CD14-positive monocyte (primary cell): Measurements from ENCODE around the gene IFIT5. TPM values are rescaled to one million over a fixed set of nuclear protein-coding genes. Genes with fewer than 3 reads are reported as not detected.
"Not testable (repeated sequence)": the region's sequence is repeated elsewhere in the genome, so short reads cannot be mapped to it uniquely, and the experiment has no call there.

Source experiments
- DNase-seq, 3 donors: peaks; one replicate each; pipeline ENCODE4 v3.0.0-alpha.2; 2011 to 2022
- H2AFZ ChIP-seq: 2 replicates; pipeline ENCODE4 v1.6.0; 2012; ENCODE audit warnings: mild to moderate bottlenecking, low read depth, low read length, inconsistent platforms; ENCODE audit not compliant: insufficient read depth, poor library complexity, severe bottlenecking
- H3K27ac ChIP-seq, 2 donors: 1 replicate in 1 of 2; 2 replicates in 1 of 2; pipeline ENCODE4 v1.5.1; 2012 to 2013; ENCODE audit warnings: low read length in 2 of 2, control low read depth in 1 of 2, inconsistent platforms in 1 of 2, low read depth in 1 of 2, mild to moderate bottlenecking in 1 of 2
- H3K27me3 ChIP-seq, 2 donors: one replicate each; pipeline versions ENCODE4 v1.6.0 to v1.6.1; 2011 to 2013; ENCODE audit warnings: low read length in 2 of 2; ENCODE audit not compliant: control insufficient read depth in 2 of 2, insufficient read depth in 2 of 2
- H3K36me3 ChIP-seq, 2 donors: replicated peaks in 1 of 2; 1 replicate in 1 of 2; 2 replicates in 1 of 2; pipeline versions ENCODE4 v1.5.1 to v1.6.1; 2012 to 2013; ENCODE audit warnings: low read length in 2 of 2, control low read depth in 1 of 2, inconsistent platforms in 1 of 2, mild to moderate bottlenecking in 1 of 2; ENCODE audit not compliant: insufficient read depth in 2 of 2, control insufficient read depth in 1 of 2
- H3K4me1 ChIP-seq, 2 donors: 1 replicate in 1 of 2; 2 replicates in 1 of 2; pipeline versions ENCODE4 v1.5.1 to v1.6.1; 2012 to 2013; ENCODE audit warnings: low read length in 2 of 2, control low read depth in 1 of 2, inconsistent platforms in 1 of 2, mild to moderate bottlenecking in 1 of 2, moderate library complexity in 1 of 2; ENCODE audit not compliant: insufficient read depth in 2 of 2, control insufficient read depth in 1 of 2
- H3K4me2 ChIP-seq: replicated peaks from 2 replicates; pipeline ENCODE3; 2012; ENCODE audit warnings: low read length, moderate library complexity, mild to moderate bottlenecking; ENCODE audit not compliant: poor library complexity, severe bottlenecking; ENCODE audit errors: extremely low read depth
- H3K4me3 ChIP-seq, 3 experiments: fragments of 200-600 bp in 1 of 3; sonication (generic) in 1 of 3; replicated peaks in 1 of 3; 1 replicate in 2 of 3; 2 replicates in 1 of 3; pipeline ENCODE4 v1.5.1; 2011 to 2013; ENCODE audit warnings: low read length in 3 of 3, mild to moderate bottlenecking in 3 of 3, control low read depth in 2 of 3, low read depth in 2 of 3, inconsistent platforms in 1 of 3, moderate library complexity in 1 of 3
- H3K79me2 ChIP-seq: 2 replicates; pipeline ENCODE4 v1.6.0; 2012; ENCODE audit warnings: mild to moderate bottlenecking, control low read depth, inconsistent platforms, low read length, moderate library complexity; ENCODE audit not compliant: insufficient read depth
- H3K9ac ChIP-seq: 2 replicates; pipeline ENCODE4 v1.6.0; 2017; ENCODE audit warnings: low read length, mild to moderate bottlenecking; ENCODE audit not compliant: insufficient read depth, poor library complexity, severe bottlenecking
- H3K9me3 ChIP-seq, 2 donors: replicated peaks in 1 of 2; 1 replicate in 1 of 2; 2 replicates in 1 of 2; pipeline versions ENCODE4 v1.5.1 to v1.6.1; 2012 to 2013; ENCODE audit warnings: low read length in 2 of 2, control low read depth in 1 of 2; ENCODE audit not compliant: control insufficient read depth in 1 of 2, insufficient read depth in 1 of 2
- H4K20me1 ChIP-seq: 2 replicates; pipeline ENCODE4 v1.6.0; 2012; ENCODE audit warnings: mild to moderate bottlenecking, low read length, control low read depth, moderate library complexity; ENCODE audit not compliant: insufficient read depth
- H3K27ac Mint-ChIP-seq, 7 donors: one replicate each; pipeline ENCODE4 v1.8.0; 2020; ENCODE audit warnings: mild to moderate bottlenecking in 7 of 7, mixed read lengths in 7 of 7, moderate library complexity in 6 of 7, inconsistent platforms in 2 of 7
- H3K27me3 Mint-ChIP-seq, 3 donors: one replicate each; pipeline ENCODE4 v1.8.0; 2021 to 2022; ENCODE audit warnings: low read depth in 3 of 3, mild to moderate bottlenecking in 3 of 3, mixed read lengths in 3 of 3, moderate library complexity in 3 of 3, inconsistent platforms in 1 of 3
- H3K36me3 Mint-ChIP-seq, 2 donors: one replicate each; pipeline ENCODE4 v1.8.0; 2020; ENCODE audit warnings: mixed read lengths in 2 of 2, inconsistent platforms in 1 of 2, mild to moderate bottlenecking in 1 of 2
- H3K4me1 Mint-ChIP-seq: one replicate; pipeline ENCODE4 v1.8.0; 2020; ENCODE audit warnings: mild to moderate bottlenecking, mixed read lengths
- H3K4me3 Mint-ChIP-seq, 2 donors: one replicate each; pipeline ENCODE4 v1.8.0; 2020; ENCODE audit warnings: mild to moderate bottlenecking in 2 of 2, mixed read lengths in 2 of 2, moderate library complexity in 1 of 2
- H3K9me3 Mint-ChIP-seq, 7 donors: one replicate each; pipeline ENCODE4 v1.8.0; 2020 to 2022; ENCODE audit warnings: mixed read lengths in 7 of 7, mild to moderate bottlenecking in 6 of 7, moderate library complexity in 6 of 7, inconsistent platforms in 2 of 7
- WGBS: methylation state at CpG from one replicate; pipeline ENCODE4 v1.1.5; 2013; ENCODE audit warnings: missing lambda C conversion rate; ENCODE audit not compliant: insufficient coverage; 5-methylcytosine and 5-hydroxymethylcytosine counted together
- intact Hi-C, 2 donors: fragments of 100-400 bp; cut with micrococcal nuclease; formaldehyde crosslinking; loops; one replicate each; pipeline versions ENCODE4 v1.15.0 to v1.15.1; 2023
- polyA plus RNA-seq, 3 donors: library from polyadenylated mRNA; depleted of rRNA in 1 of 3; unstranded in 2 of 3; stranded (reverse) in 1 of 3; fragments of 300-500 nt in 2 of 3; fragments of >200 nt in 1 of 3; fragmentation: Illumina TruSeq in 2 of 3; gene quantifications; 1 replicate in 2 of 3; 2 replicates in 1 of 3; pipeline ENCODE4 v1.2.3, GENCODE V29; 2012 to 2021
- TF ChIP-seq, protein P1 (sequence below): fragments of 200-600 bp; IDR thresholded peaks from one replicate; pipeline ENCODE4 v1.8.0; 2022; ENCODE audit warnings: antibody characterized with exemption, mild to moderate bottlenecking

The IFIT5 gene
- polyA plus RNA-seq, 3 donors, result 2.4 to 8.0 (median 5.8) TPM

GRCh38 chr10:89440226-89441009 is 26.1 kb downstream of the IFIT5 start:
- intact Hi-C loops, result no loop called here
- Histone ChIP-seq H3K4me3 (no peak overlapping the region), H3K36me3 (no peaks in the 10 kb centered on the region), H3K4me1 (no peaks in the 10 kb centered on the region), H2AFZ (no peak overlapping the region), H3K27me3 (peaks cover 0 to 2% of the 10 kb centered on the region in 2 donors), H3K9ac (no peak overlapping the region), H3K9me3 (peaks cover 0 to 6% of the 10 kb centered on the region in 2 donors), H4K20me1 (no peaks in the 10 kb centered on the region), H3K27ac (no peak overlapping the region), H3K4me2 (no peak overlapping the region), H3K79me2 (no peaks in the 10 kb centered on the region)
- Mint-ChIP-seq H3K27ac (no peak overlapping the region), H3K4me3 (no peak overlapping the region), H3K36me3 (no peaks in the 10 kb centered on the region), H3K9me3 (peaks cover 0 to 8% (median 0%) of the 10 kb centered on the region in 7 donors), H3K4me1 (no peaks in the 10 kb centered on the region), H3K27me3 (peaks cover 0 to 12% (median 8%) of the 10 kb centered on the region in 3 donors)
- WGBS, result no CpG with 5 or more reads among the region's 4 CpGs
- no peak for DNase-seq
- TF ChIP-seq, protein P1, sequence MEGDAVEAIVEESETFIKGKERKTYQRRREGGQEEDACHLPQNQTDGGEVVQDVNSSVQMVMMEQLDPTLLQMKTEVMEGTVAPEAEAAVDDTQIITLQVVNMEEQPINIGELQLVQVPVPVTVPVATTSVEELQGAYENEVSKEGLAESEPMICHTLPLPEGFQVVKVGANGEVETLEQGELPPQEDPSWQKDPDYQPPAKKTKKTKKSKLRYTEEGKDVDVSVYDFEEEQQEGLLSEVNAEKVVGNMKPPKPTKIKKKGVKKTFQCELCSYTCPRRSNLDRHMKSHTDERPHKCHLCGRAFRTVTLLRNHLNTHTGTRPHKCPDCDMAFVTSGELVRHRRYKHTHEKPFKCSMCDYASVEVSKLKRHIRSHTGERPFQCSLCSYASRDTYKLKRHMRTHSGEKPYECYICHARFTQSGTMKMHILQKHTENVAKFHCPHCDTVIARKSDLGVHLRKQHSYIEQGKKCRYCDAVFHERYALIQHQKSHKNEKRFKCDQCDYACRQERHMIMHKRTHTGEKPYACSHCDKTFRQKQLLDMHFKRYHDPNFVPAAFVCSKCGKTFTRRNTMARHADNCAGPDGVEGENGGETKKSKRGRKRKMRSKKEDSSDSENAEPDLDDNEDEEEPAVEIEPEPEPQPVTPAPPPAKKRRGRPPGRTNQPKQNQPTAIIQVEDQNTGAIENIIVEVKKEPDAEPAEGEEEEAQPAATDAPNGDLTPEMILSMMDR, result no peak

- Mint-ChIP-seq H3K9me3 (peaks cover 0 to 14% (median 8%) of the 10 kb centered on the region in 7 donors), H3K27me3 (peaks cover 1 to 4% (median 4%) of the 10 kb centered on the region in 3 donors), H3K4me1 (no peaks in the 10 kb centered on the region), H3K27ac (no peak overlapping the region), H3K4me3 (no peak overlapping the region), H3K36me3 (no peaks in the 10 kb centered on the region)
- Histone ChIP-seq H3K4me3 (no peak overlapping the region), H3K9me3 (peaks cover 0 to 6% of the 10 kb centered on the region in 2 donors), H3K9ac (no peak overlapping the region), H3K79me2 (no peaks in the 10 kb centered on the region), H3K36me3 (no peaks in the 10 kb centered on the region), H3K27me3 (no peaks in the 10 kb centered on the region), H4K20me1 (no peaks in the 10 kb centered on the region), H3K4me1 (no peaks in the 10 kb centered on the region), H2AFZ (no peak overlapping the region), H3K4me2 (no peak overlapping the region), H3K27ac (no peak overlapping the region)
- no CpG with 5 or more reads among the region's 1 CpG for WGBS
- intact Hi-C loops, result no loop called here
- TF ChIP-seq, protein P1, result no peak
- DNase-seq, result no peak
Measured at GRCh38 chr10:89442289-89442688, 27.9 kb downstream of the IFIT5 start.

- H3K27ac Mint-ChIP-seq, H3K27me3 Mint-ChIP-seq, H3K4me3 ChIP-seq, H3K9me3 ChIP-seq, H3K36me3 ChIP-seq, H3K27ac ChIP-seq, H3K4me1 ChIP-seq, intact Hi-C loops, H4K20me1 ChIP-seq, H3K4me2 ChIP-seq, H3K9ac ChIP-seq, H3K79me2 ChIP-seq, DNase-seq, H3K4me1 Mint-ChIP-seq, H3K36me3 Mint-ChIP-seq, H2AFZ ChIP-seq, H3K27me3 ChIP-seq, H3K4me3 Mint-ChIP-seq: not testable (repeated sequence)
- H3K9me3 Mint-ChIP-seq, result peaks cover 0 to 14% (median 10%) of the 10 kb centered on the region in 7 donors
- WGBS, result 97% methylated on average over 5 of the region's 7 CpGs
Measured at GRCh38 chr10:89444819-89445218, 30.5 kb downstream of the IFIT5 start.
